Measurements from ENCODE around the gene PLCG2. TPM values are rescaled to one million over a fixed set of nuclear protein-coding genes. Genes with fewer than 3 reads are reported as not detected.

Gene PLCG2
- total RNA-seq, 1 experiment from 2014 or later = 6.0 TPM

GRCh38 chr16:81739503-81739902, 39.6 kb upstream of the PLCG2 start:
- no peaks in the 10 kb centered on the region for H3K79me2 ChIP-seq (ENCODE audit: insufficient read depth, low read length)
- no peak overlapping the region for H2BK15ac ChIP-seq (ENCODE audit: low read depth, low read length)
- no peak overlapping the region for H2BK5ac ChIP-seq (ENCODE audit: insufficient read length, low read length)
- DNase-seq = no peak
- H2AK5ac ChIP-seq (ENCODE audit: insufficient read length, low read length) = no peak overlapping the region
- no peak overlapping the region for H3K9ac ChIP-seq (ENCODE audit: extremely low read depth, insufficient read length, low read length)
- Mint-ChIP-seq H3K9me3 (no peaks in the 10 kb centered on the region), H3K27me3 (ENCODE audit: low read depth) (peaks cover 22% of the 10 kb centered on the region), H3K4me3 (no peak overlapping the region), H3K27ac (no peak overlapping the region), H3K4me1 (peaks cover 7 to 18% of the 10 kb centered on the region in 2 experiments), H3K36me3 (ENCODE audit: insufficient read depth in 1 of 3, low read depth in 3 of 3) (no peaks in the 10 kb centered on the region)
- H4K91ac ChIP-seq (ENCODE audit: insufficient read length, low read depth, low read length) = no peak overlapping the region
- no peaks in the 10 kb centered on the region for H4K20me1 ChIP-seq (ENCODE audit: control insufficient read depth, insufficient read depth, insufficient read length)
- H2AFZ ChIP-seq (ENCODE audit: low read length) = no peak overlapping the region
- H3K27ac ChIP-seq (ENCODE audit: insufficient read length, low read depth, low read length) = no peak overlapping the region
- H3K4me1 ChIP-seq (ENCODE audit: insufficient read depth, low read length) = no peaks in the 10 kb centered on the region; the same call in 1 of the 2 replicates
- no peaks in the 10 kb centered on the region for H3K9me3 ChIP-seq (ENCODE audit: control insufficient read depth, low read depth, low read length)
- H2BK120ac ChIP-seq (ENCODE audit: low read depth, low read length, poor library complexity, severe bottlenecking) = no peak overlapping the region
- H4K8ac ChIP-seq (replicated peaks; ENCODE audit: insufficient read length, low read depth, low read length) = no peak overlapping the region
- no peak overlapping the region for H3K4me2 ChIP-seq (ENCODE audit: insufficient read depth, insufficient read length, low read length)
- H3K23ac ChIP-seq (ENCODE audit: insufficient read length, low read depth, low read length) = no peak overlapping the region
- no peak overlapping the region for H3K14ac ChIP-seq (ENCODE audit: insufficient read depth, low read length)
- H3K27me3 ChIP-seq (ENCODE audit: insufficient read depth, low read length) = no peaks in the 10 kb centered on the region
- TF ChIP-seq CTCF (conservative IDR thresholded peaks at IDR 0.05) = no peak
- H2BK12ac ChIP-seq (ENCODE audit: insufficient read length, low read depth, low read length) = no peak overlapping the region
- no peaks in the 10 kb centered on the region for H3K79me1 ChIP-seq (ENCODE audit: insufficient read depth, low read depth, low read length, poor library complexity, severe bottlenecking)
- WGBS (ENCODE audit: extremely low coverage, insufficient read length, low lambda C conversion rate) = no CpG with 5 or more reads among the region's 8 CpGs
- H3K4ac ChIP-seq (ENCODE audit: low read depth, low read length) = no peak overlapping the region
- H4K5ac ChIP-seq (ENCODE audit: insufficient read length, low read depth, low read length) = no peak overlapping the region
- H3K18ac ChIP-seq (ENCODE audit: insufficient read length, low read depth, low read length) = no peak overlapping the region
- no peak overlapping the region for H3K56ac ChIP-seq (ENCODE audit: insufficient read length, low read depth, low read length)
- no peak overlapping the region for H2BK20ac ChIP-seq (ENCODE audit: low read depth, low read length, poor library complexity, severe bottlenecking)
- H3T11ph ChIP-seq (ENCODE audit: low read length) = no peak overlapping the region
- H3K23me2 ChIP-seq (ENCODE audit: insufficient read length, low read depth, low read length, poor library complexity, severe bottlenecking) = no peaks in the 10 kb centered on the region
